GM12864 (cell line): ENCODE results near the gene MIR17HG.

Source experiments
- DNase-seq: peaks from one replicate; pipeline ENCODE4 v3.0.0-alpha.2; 2011; ENCODE audit warnings: low read depth
- H3K4me3 ChIP-seq: 2 replicates; pipeline ENCODE4 v1.5.1; 2011; ENCODE audit warnings: mild to moderate bottlenecking, low read depth, low read length, control low read depth
- TF ChIP-seq, protein P1 (sequence below): IDR thresholded peaks from 2 replicates; pipeline ENCODE4 v1.5.1; 2011; ENCODE audit warnings: low read depth, mild to moderate bottlenecking, moderate library complexity, low read length, control low read depth, inconsistent platforms; ENCODE audit errors: missing control alignments

Gene MIR17HG

GRCh38 chr13:91347202-91347995 lies at the start of gene MIR17HG:
MIR17HG (plus strand) TSS chr13:91347687.
- TF ChIP-seq, protein P1, sequence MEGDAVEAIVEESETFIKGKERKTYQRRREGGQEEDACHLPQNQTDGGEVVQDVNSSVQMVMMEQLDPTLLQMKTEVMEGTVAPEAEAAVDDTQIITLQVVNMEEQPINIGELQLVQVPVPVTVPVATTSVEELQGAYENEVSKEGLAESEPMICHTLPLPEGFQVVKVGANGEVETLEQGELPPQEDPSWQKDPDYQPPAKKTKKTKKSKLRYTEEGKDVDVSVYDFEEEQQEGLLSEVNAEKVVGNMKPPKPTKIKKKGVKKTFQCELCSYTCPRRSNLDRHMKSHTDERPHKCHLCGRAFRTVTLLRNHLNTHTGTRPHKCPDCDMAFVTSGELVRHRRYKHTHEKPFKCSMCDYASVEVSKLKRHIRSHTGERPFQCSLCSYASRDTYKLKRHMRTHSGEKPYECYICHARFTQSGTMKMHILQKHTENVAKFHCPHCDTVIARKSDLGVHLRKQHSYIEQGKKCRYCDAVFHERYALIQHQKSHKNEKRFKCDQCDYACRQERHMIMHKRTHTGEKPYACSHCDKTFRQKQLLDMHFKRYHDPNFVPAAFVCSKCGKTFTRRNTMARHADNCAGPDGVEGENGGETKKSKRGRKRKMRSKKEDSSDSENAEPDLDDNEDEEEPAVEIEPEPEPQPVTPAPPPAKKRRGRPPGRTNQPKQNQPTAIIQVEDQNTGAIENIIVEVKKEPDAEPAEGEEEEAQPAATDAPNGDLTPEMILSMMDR, result no peak
- peak within 1 kb of the TSS; percentile 74 for H3K4me3 ChIP-seq
- peak; percentile 71 for DNase-seq

DNA sequence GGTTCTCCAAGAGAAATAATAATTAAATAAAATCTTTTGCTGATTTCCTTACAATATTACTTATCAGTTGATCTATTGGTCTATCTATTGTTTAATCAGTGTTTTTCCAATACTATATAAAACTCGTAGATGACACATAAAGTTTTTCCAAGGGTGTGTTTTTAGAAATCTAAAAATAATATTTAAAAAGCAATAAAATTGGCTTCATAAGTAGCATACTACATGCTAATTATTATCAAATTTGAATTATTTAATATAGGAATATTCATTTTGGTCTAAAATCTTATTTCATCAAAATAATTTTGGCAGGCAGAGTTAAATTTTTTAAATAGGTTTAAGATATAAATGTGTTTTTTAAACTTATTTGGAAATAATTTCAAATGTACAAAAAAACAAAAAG lies 49.4 kb upstream of the MIR17HG start:
- TF ChIP-seq, protein P1, result no peak
- DNase-seq, result no peak

DNA sequence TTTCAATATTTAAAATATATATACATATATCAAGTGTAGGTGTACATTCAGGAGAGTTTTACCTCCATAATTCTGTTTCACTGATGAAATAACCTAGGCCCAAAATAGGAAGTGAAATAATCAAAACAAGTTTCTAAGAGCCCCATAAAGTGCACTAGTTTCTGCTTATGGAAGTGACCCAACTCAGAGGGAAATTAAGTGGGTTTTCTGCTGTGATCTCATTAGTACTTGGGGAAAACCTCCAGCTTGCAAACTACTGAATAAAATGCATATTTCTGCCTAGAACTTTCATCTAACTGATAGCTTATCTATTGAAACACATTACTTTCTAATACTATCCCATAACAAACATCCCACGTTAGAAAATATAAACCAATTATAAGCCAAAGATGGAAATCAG lies 45.4 kb upstream of the MIR17HG start:
- TF ChIP-seq, protein P1, result no peak
- H3K4me3 ChIP-seq, result no peak overlapping the region
- DNase-seq, result peak; percentile 30

More for the DNA sequence above, 49.4 kb upstream of the MIR17HG start:
- no peak overlapping the region for H3K4me3 ChIP-seq

- no peak overlapping the region for H3K4me3 ChIP-seq
- TF ChIP-seq, protein P1, result no peak
- DNase-seq, result no peak
These were observed 44.5 kb upstream of the MIR17HG start for GRCh38 chr13:91303031-91303430.

- TF ChIP-seq, protein P1, result no peak
- no peak for DNase-seq
- no peak overlapping the region for H3K4me3 ChIP-seq
These were observed 42.7 kb upstream of the MIR17HG start for GRCh38 chr13:91304741-91305140.

- TF ChIP-seq, protein P1, result no peak
- no peak overlapping the region for H3K4me3 ChIP-seq
- DNase-seq, result no peak
These were observed 41.8 kb upstream of the MIR17HG start for GRCh38 chr13:91305652-91306051.

GRCh38 chr13:91307887-91308286 lies 39.6 kb upstream of the MIR17HG start:
- TF ChIP-seq, protein P1, result no peak
- no peak for DNase-seq
- H3K4me3 ChIP-seq, result no peak overlapping the region
